ENCODE data around the gene BOC. TPM values are rescaled to one million over a fixed set of nuclear protein-coding genes. Genes with fewer than 3 reads are reported as not detected.
A peak's percentile ranks its signal among the peaks of the same experiment; 100 is the strongest.

BOC gene
- total and polyA plus RNA-seq, 2 experiments from 2014 or later = 17.9 to 28.2 TPM

- Histone ChIP-seq H3K79me2 (no peaks in the 10 kb centered on the region), H4K20me1 (ENCODE audit: insufficient read depth, poor library complexity, severe bottlenecking) (no peaks in the 10 kb centered on the region), H3K4me2 (no peak overlapping the region), H3K27ac (peak overlapping the region; percentile 2), H3K9me2 (replicated peaks; ENCODE audit: insufficient read depth) (no peaks in the 10 kb centered on the region), H3K9me3 (ENCODE audit: low read depth) (no peaks in the 10 kb centered on the region), H3K4me3 (no peak overlapping the region), H2AFZ (no peak overlapping the region), H3K36me3 (replicated peaks; ENCODE audit: insufficient read depth, low read depth) (no peaks in the 10 kb centered on the region), H3K4me1 (ENCODE audit: insufficient read depth) (peaks cover 11% of the 10 kb centered on the region), H3K27me3 (no peaks in the 10 kb centered on the region)
- no peak for TF ChIP-seq EZH2 (IDR thresholded peaks at IDR 0.05; ENCODE audit: borderline replicate concordance)
- TF ChIP-seq, protein P1, sequence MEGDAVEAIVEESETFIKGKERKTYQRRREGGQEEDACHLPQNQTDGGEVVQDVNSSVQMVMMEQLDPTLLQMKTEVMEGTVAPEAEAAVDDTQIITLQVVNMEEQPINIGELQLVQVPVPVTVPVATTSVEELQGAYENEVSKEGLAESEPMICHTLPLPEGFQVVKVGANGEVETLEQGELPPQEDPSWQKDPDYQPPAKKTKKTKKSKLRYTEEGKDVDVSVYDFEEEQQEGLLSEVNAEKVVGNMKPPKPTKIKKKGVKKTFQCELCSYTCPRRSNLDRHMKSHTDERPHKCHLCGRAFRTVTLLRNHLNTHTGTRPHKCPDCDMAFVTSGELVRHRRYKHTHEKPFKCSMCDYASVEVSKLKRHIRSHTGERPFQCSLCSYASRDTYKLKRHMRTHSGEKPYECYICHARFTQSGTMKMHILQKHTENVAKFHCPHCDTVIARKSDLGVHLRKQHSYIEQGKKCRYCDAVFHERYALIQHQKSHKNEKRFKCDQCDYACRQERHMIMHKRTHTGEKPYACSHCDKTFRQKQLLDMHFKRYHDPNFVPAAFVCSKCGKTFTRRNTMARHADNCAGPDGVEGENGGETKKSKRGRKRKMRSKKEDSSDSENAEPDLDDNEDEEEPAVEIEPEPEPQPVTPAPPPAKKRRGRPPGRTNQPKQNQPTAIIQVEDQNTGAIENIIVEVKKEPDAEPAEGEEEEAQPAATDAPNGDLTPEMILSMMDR (IDR thresholded peaks at IDR 0.05; ENCODE audit: poor library complexity) = no peak
- no peak for TF ChIP-seq EZH2phosphoT487 (IDR thresholded peaks at IDR 0.05; ENCODE audit: low read depth, severe bottlenecking, unreplicated experiment)
- 63% methylated on average over 10 of the region's 10 CpGs for WGBS (ENCODE audit: low lambda C conversion rate, missing lambda C conversion rate)
- no peak for DNase-seq (ENCODE audit: low spot score)
Measured at GRCh38 chr3:113287111-113287802, 75.9 kb downstream of the BOC start.

DNA sequence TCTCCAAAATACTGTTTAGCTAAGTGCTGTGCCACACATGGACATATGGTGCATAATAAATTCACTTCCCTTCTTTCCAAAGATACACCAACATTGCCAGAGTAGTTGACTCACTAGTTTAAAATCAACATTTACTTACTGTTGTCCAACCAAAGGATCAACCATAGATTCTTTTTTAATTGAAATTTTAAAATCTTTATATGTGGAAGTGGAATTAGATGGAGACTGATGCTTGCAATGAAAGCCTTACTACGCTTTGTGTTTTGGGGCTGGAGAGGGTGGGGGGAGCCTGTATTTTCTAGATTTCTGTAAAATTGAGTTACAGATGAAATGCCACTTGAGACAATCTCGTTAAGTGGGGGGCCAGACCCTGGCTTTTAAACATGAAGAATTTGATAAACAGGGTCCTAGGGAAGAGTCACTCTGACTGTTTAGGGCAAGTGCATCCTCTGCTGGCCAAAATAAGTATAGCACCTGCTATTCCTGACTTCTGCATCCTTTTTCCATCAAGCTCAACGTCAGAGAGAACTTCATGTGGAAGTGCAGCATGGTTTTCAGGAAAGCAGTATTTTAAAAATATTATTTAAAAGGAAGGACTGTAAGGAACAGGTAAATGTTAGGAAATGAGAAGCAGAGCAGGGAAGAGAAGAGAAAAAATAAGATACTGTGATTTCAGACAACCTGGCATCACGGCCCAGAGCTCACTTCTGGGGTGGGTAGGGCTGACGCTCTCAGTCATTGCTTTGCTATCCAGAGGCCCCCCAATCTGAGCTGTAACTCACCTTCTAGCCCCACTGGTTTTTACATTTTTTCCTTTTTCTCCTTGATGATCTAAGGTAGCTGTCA lies 76.7 kb downstream of the BOC start:
- Histone ChIP-seq H3K4me3 (no peak overlapping the region), H3K9me2 (replicated peaks; ENCODE audit: insufficient read depth) (no peaks in the 10 kb centered on the region), H3K4me1 (ENCODE audit: insufficient read depth) (peaks cover 11% of the 10 kb centered on the region), H3K9me3 (ENCODE audit: low read depth) (no peaks in the 10 kb centered on the region), H3K4me2 (no peak overlapping the region), H3K27ac (peak overlapping the region; percentile 2), H3K79me2 (no peaks in the 10 kb centered on the region), H2AFZ (no peak overlapping the region), H3K36me3 (replicated peaks; ENCODE audit: insufficient read depth, low read depth) (no peaks in the 10 kb centered on the region), H3K27me3 (no peaks in the 10 kb centered on the region), H4K20me1 (ENCODE audit: insufficient read depth, poor library complexity, severe bottlenecking) (no peaks in the 10 kb centered on the region)
- peak; percentile 77 for DNase-seq (ENCODE audit: low spot score)
- 59% methylated on average over 5 of the region's 5 CpGs for WGBS (ENCODE audit: low lambda C conversion rate, missing lambda C conversion rate)
- TF ChIP-seq, protein P1 (IDR thresholded peaks at IDR 0.05; ENCODE audit: poor library complexity) = peak; percentile 95
- TF ChIP-seq EZH2 (IDR thresholded peaks at IDR 0.05; ENCODE audit: borderline replicate concordance) = no peak
- TF ChIP-seq EZH2phosphoT487 (IDR thresholded peaks at IDR 0.05; ENCODE audit: low read depth, severe bottlenecking, unreplicated experiment) = no peak

DNA sequence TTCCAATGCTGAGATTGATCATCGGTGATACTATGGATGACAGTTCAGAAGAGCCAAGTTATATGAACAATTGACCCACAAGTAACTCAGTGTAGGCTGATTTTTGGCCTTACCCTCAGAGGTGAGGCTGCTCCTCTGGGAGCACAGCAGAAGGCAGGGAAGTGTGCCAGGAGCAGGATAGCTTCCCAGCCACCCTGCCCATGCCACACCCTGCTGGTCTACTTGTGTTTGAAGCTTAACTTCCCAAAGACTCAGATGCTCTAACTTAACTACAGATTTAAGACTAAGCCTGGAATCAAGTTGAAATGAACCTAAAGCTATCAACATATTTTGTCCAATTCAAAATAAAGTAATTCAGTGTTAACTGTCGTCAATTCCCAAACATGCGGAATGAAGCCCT lies 77.5 kb downstream of the BOC start:
- no peaks in the 10 kb centered on the region for H3K27me3 ChIP-seq
- 95% methylated on average over 3 of the region's 3 CpGs for WGBS (ENCODE audit: low lambda C conversion rate, missing lambda C conversion rate)
- TF ChIP-seq, protein P1 (IDR thresholded peaks at IDR 0.05; ENCODE audit: poor library complexity) = no peak
- TF ChIP-seq EZH2 (IDR thresholded peaks at IDR 0.05; ENCODE audit: borderline replicate concordance) (no peak), EZH2phosphoT487 (IDR thresholded peaks at IDR 0.05; ENCODE audit: low read depth, severe bottlenecking, unreplicated experiment) (no peak)

More for the DNA sequence above, 77.5 kb downstream of the BOC start:
- Histone ChIP-seq H2AFZ (no peak overlapping the region), H3K4me1 (ENCODE audit: insufficient read depth) (peaks cover 11% of the 10 kb centered on the region), H3K4me2 (no peak overlapping the region), H3K79me2 (no peaks in the 10 kb centered on the region), H3K36me3 (replicated peaks; ENCODE audit: insufficient read depth, low read depth) (no peaks in the 10 kb centered on the region), H3K9me3 (ENCODE audit: low read depth) (no peaks in the 10 kb centered on the region), H3K27ac (no peak overlapping the region), H3K9me2 (replicated peaks; ENCODE audit: insufficient read depth) (no peaks in the 10 kb centered on the region), H4K20me1 (ENCODE audit: insufficient read depth, poor library complexity, severe bottlenecking) (no peaks in the 10 kb centered on the region), H3K4me3 (no peak overlapping the region)
- DNase-seq (ENCODE audit: low spot score) = no peak
